Astrocyte (in vitro differentiated cells and primary cell): ENCODE data around the gene PAF1.

Source experiments
- EZH2 ChIP-seq: IDR thresholded peaks from 2 replicates; pipeline ENCODE4 v1.6.1; 2012; ENCODE audit warnings: mild to moderate bottlenecking, low read length, inconsistent platforms; ENCODE audit not compliant: insufficient read depth
- TF ChIP-seq, protein P1 (sequence below): IDR thresholded peaks from 2 replicates; pipeline ENCODE4 v1.5.1; 2011; ENCODE audit warnings: low read depth, mild to moderate bottlenecking, inconsistent platforms, low read length, moderate library complexity; ENCODE audit not compliant: insufficient read depth

DNA sequence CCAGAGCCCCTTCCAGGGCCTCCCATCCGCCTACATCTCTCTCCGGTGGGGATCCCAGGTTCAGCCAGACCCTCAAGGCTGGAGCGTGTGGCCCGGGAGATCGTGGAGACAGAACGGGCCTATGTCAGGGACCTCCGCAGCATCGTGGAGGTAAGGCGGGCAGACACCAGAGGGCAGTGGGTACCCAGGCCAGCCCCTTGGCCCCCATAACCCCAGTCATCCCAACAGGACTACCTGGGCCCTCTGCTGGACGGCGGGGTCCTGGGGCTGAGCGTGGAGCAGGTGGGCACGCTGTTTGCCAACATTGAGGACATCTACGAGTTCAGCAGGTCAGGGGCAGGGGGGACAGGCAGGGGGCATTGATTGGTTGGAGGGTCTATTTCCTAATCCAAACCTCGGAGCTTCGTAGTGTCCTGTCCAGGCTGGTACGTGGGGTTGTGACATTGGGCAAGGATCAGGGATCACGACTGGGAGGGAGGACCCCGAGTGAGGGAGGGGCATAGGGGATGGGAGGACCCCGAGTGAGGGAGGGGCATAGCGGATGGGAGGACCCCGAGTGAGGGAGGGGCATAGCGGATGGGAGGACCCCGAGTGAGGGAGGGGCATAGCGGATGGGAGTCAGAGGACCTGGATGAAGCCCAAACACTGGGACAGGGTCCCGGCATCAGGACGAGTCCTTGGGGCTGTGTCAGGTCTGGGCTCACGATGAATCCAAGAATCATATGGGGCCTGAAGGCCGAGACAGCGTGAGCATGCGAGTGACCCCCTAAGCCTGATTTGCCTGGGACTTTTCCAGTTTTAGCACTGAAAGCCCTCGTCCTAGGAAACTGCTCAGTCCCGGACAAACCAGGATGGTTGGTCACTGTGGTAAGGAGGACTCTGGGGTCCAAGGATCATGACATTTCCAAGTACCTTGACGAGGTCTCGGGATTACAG, 24.5 kb upstream of the PAF1 start:
- TF ChIP-seq, protein P1, sequence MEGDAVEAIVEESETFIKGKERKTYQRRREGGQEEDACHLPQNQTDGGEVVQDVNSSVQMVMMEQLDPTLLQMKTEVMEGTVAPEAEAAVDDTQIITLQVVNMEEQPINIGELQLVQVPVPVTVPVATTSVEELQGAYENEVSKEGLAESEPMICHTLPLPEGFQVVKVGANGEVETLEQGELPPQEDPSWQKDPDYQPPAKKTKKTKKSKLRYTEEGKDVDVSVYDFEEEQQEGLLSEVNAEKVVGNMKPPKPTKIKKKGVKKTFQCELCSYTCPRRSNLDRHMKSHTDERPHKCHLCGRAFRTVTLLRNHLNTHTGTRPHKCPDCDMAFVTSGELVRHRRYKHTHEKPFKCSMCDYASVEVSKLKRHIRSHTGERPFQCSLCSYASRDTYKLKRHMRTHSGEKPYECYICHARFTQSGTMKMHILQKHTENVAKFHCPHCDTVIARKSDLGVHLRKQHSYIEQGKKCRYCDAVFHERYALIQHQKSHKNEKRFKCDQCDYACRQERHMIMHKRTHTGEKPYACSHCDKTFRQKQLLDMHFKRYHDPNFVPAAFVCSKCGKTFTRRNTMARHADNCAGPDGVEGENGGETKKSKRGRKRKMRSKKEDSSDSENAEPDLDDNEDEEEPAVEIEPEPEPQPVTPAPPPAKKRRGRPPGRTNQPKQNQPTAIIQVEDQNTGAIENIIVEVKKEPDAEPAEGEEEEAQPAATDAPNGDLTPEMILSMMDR = no peak
- TF ChIP-seq EZH2 = no peak
